GM18511 (cell line): ENCODE data around the gene LPCAT1.
"Not testable (repeated sequence)": the region's sequence is repeated elsewhere in the genome, so short reads cannot be mapped to it uniquely, and the experiment has no call there.

Experiments
- ATAC-seq: cut with Tn5 transposase; IDR thresholded peaks from one replicate; pipeline ENCODE4 v1.9.1; 2021; ENCODE audit warnings: mild to moderate bottlenecking, moderate library complexity; ENCODE audit not compliant: unreplicated experiment

The LPCAT1 gene

GRCh38 chr5:1468629-1469527, 54.9 kb downstream of the LPCAT1 start:
- no peak for ATAC-seq

- no peak for ATAC-seq
These were observed 55.5 kb downstream of the LPCAT1 start for GRCh38 chr5:1468247-1468612.

GRCh38 chr5:1467341-1468246, 56.2 kb downstream of the LPCAT1 start:
- ATAC-seq = no peak

GRCh38 chr5:1466631-1467265, 57.0 kb downstream of the LPCAT1 start:
- ATAC-seq = no peak

GRCh38 chr5:1465966-1466471, 57.7 kb downstream of the LPCAT1 start:
- no peak for ATAC-seq

GRCh38 chr5:1465117-1465516, 58.6 kb downstream of the LPCAT1 start:
- no peak for ATAC-seq

- ATAC-seq = no peak
These were observed 59.2 kb downstream of the LPCAT1 start for GRCh38 chr5:1464511-1464910.

- ATAC-seq = no peak
These were observed 59.7 kb downstream of the LPCAT1 start for GRCh38 chr5:1464096-1464446.

GRCh38 chr5:1463326-1464095, 60.2 kb downstream of the LPCAT1 start:
- no peak for ATAC-seq

GRCh38 chr5:1462358-1462757, 61.4 kb downstream of the LPCAT1 start:
- no peak for ATAC-seq

- no peak for ATAC-seq
These were observed 62.4 kb downstream of the LPCAT1 start for GRCh38 chr5:1461396-1461795.

- ATAC-seq = no peak
These were observed 63.6 kb downstream of the LPCAT1 start for GRCh38 chr5:1460054-1460682.

GRCh38 chr5:1459435-1459834, 64.3 kb downstream of the LPCAT1 start:
- ATAC-seq = not testable (repeated sequence)

GRCh38 chr5:1456110-1456881, 67.5 kb downstream of the LPCAT1 start:
- ATAC-seq = not testable (repeated sequence)

GRCh38 chr5:1453613-1454012, 70.1 kb downstream of the LPCAT1 start:
- no peak for ATAC-seq

GRCh38 chr5:1449081-1449630, 74.6 kb downstream of the LPCAT1 start:
- ATAC-seq = no peak

GRCh38 chr5:1448511-1449011, 75.2 kb downstream of the LPCAT1 start:
- ATAC-seq = no peak

GRCh38 chr5:1447671-1448361, 75.9 kb downstream of the LPCAT1 start:
- ATAC-seq = no peak
